ENCODE measurements around the gene KRT86. TPM values are rescaled to one million over a fixed set of nuclear protein-coding genes. Genes with fewer than 3 reads are reported as not detected.

KRT86 gene
- total and polyA plus RNA-seq, 2 donors (not counting 1 experiment from before 2014, with no cell fraction given) = not detected

GRCh38 chr12:52254180-52254964, 20.1 kb upstream of the KRT86 start:
- H3K9me3 Mint-ChIP-seq (ENCODE audit: insufficient read depth) = no peaks in the 10 kb centered on the region
- no peak overlapping the region for H3K4me2 ChIP-seq (replicated peaks; ENCODE audit: low read depth, low read length, poor library complexity, severe bottlenecking)
- ATAC-seq (ENCODE audit: low read depth) = no peak
- 93% methylated on average over 8 of the region's 10 CpGs for WGBS (ENCODE audit: insufficient coverage)
- H3K27me3 Mint-ChIP-seq = peaks cover 49% of the 10 kb centered on the region
- H3K79me2 ChIP-seq (ENCODE audit: control insufficient read depth, insufficient read depth, low read length) = no peaks in the 10 kb centered on the region
- H3K9ac ChIP-seq (ENCODE audit: low read length) = no peak overlapping the region
- no peak overlapping the region for H3K4me3 Mint-ChIP-seq
- H3K27ac Mint-ChIP-seq = no peak overlapping the region
- no peak overlapping the region for H3K27ac ChIP-seq (ENCODE audit: low read length in 2 of 2)
- H4K20me1 ChIP-seq (ENCODE audit: control insufficient read depth, insufficient read depth, low read length, poor library complexity, severe bottlenecking) = no peaks in the 10 kb centered on the region
- ChIA-PET POLR2A (no interaction called here), CTCF (interaction anchor here (1.1 kb wide), 1 partner anchor 17 kb away, joined by 3 read pairs; no protein-coding TSS in a partner anchor)
- no peak for DNase-seq
- TF ChIP-seq EZH2 (IDR thresholded peaks at IDR 0.05; ENCODE audit: borderline replicate concordance, insufficient read depth, low read depth, low read length, poor library complexity, severe bottlenecking) (no peak), CTCF (IDR thresholded peaks at IDR 0.05) (no peak)
- H3K4me3 ChIP-seq (ENCODE audit: control extremely low read depth in 1 of 5, extremely low read depth in 1 of 5, insufficient read depth in 1 of 5, low read depth in 2 of 5, low read length in 4 of 5) = no peak overlapping the region
- no peaks in the 10 kb centered on the region for H3K9me3 ChIP-seq (ENCODE audit: control extremely low read depth in 1 of 3, control insufficient read depth in 2 of 3, insufficient read depth in 1 of 3, low read length in 2 of 3)
- peaks cover 0 to 32% (median 7%) of the 10 kb centered on the region in 4 experiments for H3K27me3 ChIP-seq (replicated peaks in 1 of 4; ENCODE audit: control extremely low read depth in 1 of 4, control insufficient read depth in 3 of 4, insufficient read depth in 4 of 4, low read length in 3 of 4)
- H2AFZ ChIP-seq (ENCODE audit: insufficient read depth, low read depth, low read length, poor library complexity, severe bottlenecking) = no peak overlapping the region
- H3K4me1 Mint-ChIP-seq = peaks cover 2% of the 10 kb centered on the region
- intact Hi-C loops (cut with micrococcal nuclease) = no loop called here
- H3K36me3 ChIP-seq (replicated peaks in 1 of 2; ENCODE audit: control extremely low read depth in 1 of 2, control insufficient read depth in 1 of 2, extremely low read depth in 1 of 2, insufficient read depth in 2 of 2, low read length in 1 of 2) = no peaks in the 10 kb centered on the region
- H3K4me1 ChIP-seq (ENCODE audit: control insufficient read depth in 2 of 2, insufficient read depth in 2 of 2, low read length in 2 of 2) = no peaks in the 10 kb centered on the region

- ChIA-PET POLR2A (no interaction called here), CTCF (no interaction called here)
- peaks cover 49% of the 10 kb centered on the region for H3K27me3 Mint-ChIP-seq
- Histone ChIP-seq H3K4me3 (ENCODE audit: control extremely low read depth in 1 of 5, extremely low read depth in 1 of 5, insufficient read depth in 1 of 5, low read depth in 2 of 5, low read length in 4 of 5) (no peak overlapping the region), H3K27me3 (replicated peaks in 1 of 4; ENCODE audit: control extremely low read depth in 1 of 4, control insufficient read depth in 3 of 4, insufficient read depth in 4 of 4, low read length in 3 of 4) (peaks cover 0 to 34% (median 5%) of the 10 kb centered on the region in 4 experiments), H3K9me3 (ENCODE audit: control extremely low read depth in 1 of 3, control insufficient read depth in 2 of 3, insufficient read depth in 1 of 3, low read length in 2 of 3) (no peaks in the 10 kb centered on the region), H3K4me1 (ENCODE audit: control insufficient read depth in 2 of 2, insufficient read depth in 2 of 2, low read length in 2 of 2) (no peaks in the 10 kb centered on the region), H3K9ac (ENCODE audit: low read length) (no peak overlapping the region), H3K79me2 (ENCODE audit: control insufficient read depth, insufficient read depth, low read length) (no peaks in the 10 kb centered on the region), H2AFZ (ENCODE audit: insufficient read depth, low read depth, low read length, poor library complexity, severe bottlenecking) (no peak overlapping the region), H3K27ac (ENCODE audit: low read length in 2 of 2) (no peak overlapping the region), H3K4me2 (replicated peaks; ENCODE audit: low read depth, low read length, poor library complexity, severe bottlenecking) (no peak overlapping the region), H3K36me3 (replicated peaks in 1 of 2; ENCODE audit: control extremely low read depth in 1 of 2, control insufficient read depth in 1 of 2, extremely low read depth in 1 of 2, insufficient read depth in 2 of 2, low read length in 1 of 2) (no peaks in the 10 kb centered on the region), H4K20me1 (ENCODE audit: control insufficient read depth, insufficient read depth, low read length, poor library complexity, severe bottlenecking) (no peaks in the 10 kb centered on the region)
- WGBS (ENCODE audit: insufficient coverage) = no CpG with 5 or more reads among the region's 7 CpGs
- DNase-seq (no peak), ATAC-seq (ENCODE audit: low read depth) (no peak)
- H3K27ac Mint-ChIP-seq = no peak overlapping the region
- no peak overlapping the region for H3K4me3 Mint-ChIP-seq
- no peak for TF ChIP-seq CTCF (IDR thresholded peaks at IDR 0.05)
- intact Hi-C loops (cut with micrococcal nuclease) = no loop called here
- H3K4me1 Mint-ChIP-seq = no peaks in the 10 kb centered on the region
- no peaks in the 10 kb centered on the region for H3K9me3 Mint-ChIP-seq (ENCODE audit: insufficient read depth)
Observed at GRCh38 chr12:52254965-52255751, 19.3 kb upstream of the KRT86 start.
